Peyer's patch (tissue), 4 donors: ENCODE data around the gene CLEC4G.

ENCODE experiments used
- POLR2A ChIP-seq, 2 donors: fragments of 450-650 bp; IDR thresholded peaks; one replicate each; pipeline ENCODE4 v1.5.1; 2017; ENCODE audit warnings: antibody characterized with exemption in 2 of 2, mild to moderate bottlenecking in 2 of 2, moderate library complexity in 2 of 2
- TF ChIP-seq, protein P1 (sequence below), 6 experiments: fragments of 450-650 bp in 4 of 6; fragments of 200-600 bp in 2 of 6; sonication (generic) in 1 of 6; IDR thresholded peaks; one replicate each; pipeline ENCODE4 v1.5.1; 2017 to 2019; ENCODE audit warnings: antibody characterized with exemption in 6 of 6, mild to moderate bottlenecking in 3 of 6, moderate library complexity in 1 of 6

DNA sequence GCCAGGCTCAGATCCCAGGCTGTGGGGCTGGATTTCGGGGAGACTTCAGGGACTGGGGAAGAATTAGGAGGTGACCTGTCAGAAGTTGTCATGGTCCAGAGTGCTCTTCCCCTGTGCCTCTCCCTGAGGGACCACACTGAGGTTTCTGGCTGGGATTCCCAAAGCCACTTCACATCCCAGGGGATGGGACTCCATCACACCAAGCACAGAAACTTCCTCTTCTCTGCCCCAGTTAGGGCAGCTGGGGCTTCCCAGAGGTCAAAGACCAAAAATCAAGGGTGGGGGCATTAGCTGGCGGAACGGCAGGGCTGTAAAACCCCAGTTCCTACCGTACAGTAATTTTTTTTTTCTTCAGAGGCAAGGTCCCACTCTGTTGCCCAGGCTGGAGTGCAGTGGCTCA, 37.4 kb downstream of the CLEC4G start:
- TF ChIP-seq, protein P1, sequence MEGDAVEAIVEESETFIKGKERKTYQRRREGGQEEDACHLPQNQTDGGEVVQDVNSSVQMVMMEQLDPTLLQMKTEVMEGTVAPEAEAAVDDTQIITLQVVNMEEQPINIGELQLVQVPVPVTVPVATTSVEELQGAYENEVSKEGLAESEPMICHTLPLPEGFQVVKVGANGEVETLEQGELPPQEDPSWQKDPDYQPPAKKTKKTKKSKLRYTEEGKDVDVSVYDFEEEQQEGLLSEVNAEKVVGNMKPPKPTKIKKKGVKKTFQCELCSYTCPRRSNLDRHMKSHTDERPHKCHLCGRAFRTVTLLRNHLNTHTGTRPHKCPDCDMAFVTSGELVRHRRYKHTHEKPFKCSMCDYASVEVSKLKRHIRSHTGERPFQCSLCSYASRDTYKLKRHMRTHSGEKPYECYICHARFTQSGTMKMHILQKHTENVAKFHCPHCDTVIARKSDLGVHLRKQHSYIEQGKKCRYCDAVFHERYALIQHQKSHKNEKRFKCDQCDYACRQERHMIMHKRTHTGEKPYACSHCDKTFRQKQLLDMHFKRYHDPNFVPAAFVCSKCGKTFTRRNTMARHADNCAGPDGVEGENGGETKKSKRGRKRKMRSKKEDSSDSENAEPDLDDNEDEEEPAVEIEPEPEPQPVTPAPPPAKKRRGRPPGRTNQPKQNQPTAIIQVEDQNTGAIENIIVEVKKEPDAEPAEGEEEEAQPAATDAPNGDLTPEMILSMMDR (IDR thresholded peaks at IDR 0.05) = no peak
- TF ChIP-seq POLR2A (IDR thresholded peaks at IDR 0.05) = no peak
